GM21515 (cell line): ENCODE measurements around the gene DECR2.
"Not testable (repeated sequence)": the region's sequence is repeated elsewhere in the genome, so short reads cannot be mapped to it uniquely, and the experiment has no call there.

Source experiments
- ATAC-seq: cut with Tn5 transposase; IDR thresholded peaks from one replicate; pipeline ENCODE4 v1.9.1; 2021; ENCODE audit not compliant: unreplicated experiment

Gene DECR2

DNA sequence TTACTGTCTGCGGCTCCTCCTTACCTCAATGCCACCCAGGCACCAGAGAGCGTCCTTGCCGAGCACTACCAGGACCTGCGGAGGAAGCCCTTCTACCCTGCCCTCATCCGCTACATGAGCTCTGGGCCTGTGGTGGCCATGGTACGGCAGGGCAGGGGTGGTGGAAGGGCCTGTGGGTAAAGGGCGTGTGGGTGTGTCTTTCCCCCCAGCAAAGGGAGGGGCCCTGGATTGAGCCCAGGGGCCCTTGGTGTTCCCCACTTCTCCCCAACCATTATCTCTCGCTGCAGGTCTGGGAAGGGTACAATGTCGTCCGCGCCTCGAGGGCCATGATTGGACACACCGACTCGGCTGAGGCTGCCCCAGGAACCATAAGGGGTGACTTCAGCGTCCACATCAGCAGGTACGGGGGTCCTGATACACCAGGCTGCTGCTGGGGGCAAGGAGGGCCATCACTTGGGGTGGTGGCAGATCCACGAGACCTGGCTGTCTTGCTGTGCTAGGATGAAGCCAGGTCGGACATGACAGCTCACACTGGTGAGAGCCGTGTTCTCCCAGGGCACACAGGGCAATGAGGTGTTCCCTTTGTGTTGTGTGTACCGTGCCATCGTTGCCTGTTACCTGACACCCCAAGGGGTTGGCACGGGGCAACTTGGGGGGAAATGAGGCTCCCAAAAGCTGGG lies 2.2 kb upstream of the DECR2 start:
- ATAC-seq: no peak

DNA sequence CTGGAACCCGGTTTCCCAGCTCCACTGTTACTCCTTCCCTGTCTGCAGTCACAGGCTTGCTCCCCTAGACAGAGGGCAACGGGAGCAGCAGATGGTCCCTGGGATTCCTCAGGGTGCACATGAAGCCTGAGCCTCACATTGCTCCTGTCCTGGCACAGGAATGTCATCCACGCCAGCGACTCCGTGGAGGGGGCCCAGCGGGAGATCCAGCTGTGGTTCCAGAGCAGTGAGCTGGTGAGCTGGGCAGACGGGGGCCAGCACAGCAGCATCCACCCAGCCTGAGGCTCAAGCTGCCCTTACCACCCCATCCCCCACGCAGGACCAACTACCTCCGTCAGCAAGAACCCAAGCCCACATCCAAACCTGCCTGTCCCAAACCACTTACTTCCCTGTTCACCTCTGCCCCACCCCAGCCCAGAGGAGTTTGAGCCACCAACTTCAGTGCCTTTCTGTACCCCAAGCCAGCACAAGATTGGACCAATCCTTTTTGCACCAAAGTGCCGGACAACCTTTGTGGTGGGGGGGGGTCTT lies 1.6 kb upstream of the DECR2 start:
- no peak for ATAC-seq

DNA sequence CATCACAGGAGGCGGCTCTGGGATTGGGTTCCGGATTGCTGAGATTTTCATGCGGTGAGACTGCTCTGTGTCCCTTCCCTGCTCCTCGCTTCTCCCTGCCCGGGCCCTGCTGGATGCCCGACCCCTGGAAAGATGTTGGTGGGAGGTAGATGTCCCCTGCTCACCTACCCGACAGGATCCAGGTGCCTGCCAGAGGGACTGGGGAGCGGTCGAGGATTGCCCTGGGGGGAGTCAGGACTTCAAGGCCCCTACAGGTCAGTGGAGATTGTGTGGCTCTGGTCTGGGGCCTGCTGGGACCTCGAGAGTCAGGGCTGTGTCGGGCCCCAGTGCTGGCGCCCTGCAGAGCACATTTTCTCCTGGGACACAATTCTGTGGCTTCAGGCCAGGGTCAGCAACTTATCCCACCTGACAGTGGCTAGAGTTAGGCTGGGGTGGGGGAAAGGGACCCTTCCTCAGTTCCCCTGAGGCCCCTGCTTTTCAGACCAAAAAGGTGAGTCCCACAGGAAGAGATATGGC lies 3.3 kb downstream of the DECR2 start:
- no peak for ATAC-seq

DNA sequence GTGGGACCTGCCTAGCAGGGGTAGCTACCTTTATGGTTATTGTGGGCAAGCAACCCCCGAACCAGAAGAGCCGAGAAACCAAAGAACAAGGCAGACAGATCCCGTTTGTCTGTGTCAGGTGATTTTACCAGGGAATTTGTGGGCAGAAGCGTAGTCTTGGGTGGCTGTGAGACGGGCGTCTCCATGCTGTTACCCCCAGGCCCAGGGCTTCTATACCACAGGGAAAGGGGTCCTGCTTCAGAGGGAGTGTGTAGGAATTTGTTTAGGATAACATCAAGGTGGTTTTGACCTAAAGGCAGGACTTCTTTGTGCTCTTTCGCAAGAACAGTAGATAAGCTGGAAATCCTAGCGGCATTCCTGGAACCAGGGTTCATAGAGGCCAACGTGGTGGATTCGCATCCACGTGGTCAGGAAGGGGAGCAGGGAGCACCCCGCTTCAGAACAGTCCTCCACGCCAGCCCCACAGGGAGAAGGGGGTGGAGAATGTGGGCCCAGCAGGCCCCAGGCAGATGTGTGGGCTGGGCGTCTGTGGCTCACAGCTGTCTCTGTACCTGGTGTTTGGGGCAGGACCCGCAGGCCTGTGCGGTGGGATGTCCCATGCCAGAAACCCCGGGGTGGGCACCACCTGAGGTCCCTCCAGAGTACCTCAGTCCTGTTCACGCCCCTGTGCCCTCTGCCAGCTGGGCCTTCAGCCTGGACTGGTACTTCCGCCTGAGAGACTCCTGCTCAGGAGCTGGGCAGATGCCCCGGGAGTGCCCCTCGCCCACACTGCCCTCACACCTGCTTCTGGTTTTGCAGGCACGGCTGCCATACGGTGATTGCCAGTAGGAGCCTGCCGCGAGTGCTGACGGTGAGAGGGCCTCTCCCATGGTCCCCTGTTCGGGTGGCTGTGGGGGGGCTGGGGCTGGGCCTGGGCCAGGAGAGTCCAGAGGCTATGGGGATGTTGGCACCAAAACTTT lies 4.1 kb downstream of the DECR2 start:
- no peak for ATAC-seq

DNA sequence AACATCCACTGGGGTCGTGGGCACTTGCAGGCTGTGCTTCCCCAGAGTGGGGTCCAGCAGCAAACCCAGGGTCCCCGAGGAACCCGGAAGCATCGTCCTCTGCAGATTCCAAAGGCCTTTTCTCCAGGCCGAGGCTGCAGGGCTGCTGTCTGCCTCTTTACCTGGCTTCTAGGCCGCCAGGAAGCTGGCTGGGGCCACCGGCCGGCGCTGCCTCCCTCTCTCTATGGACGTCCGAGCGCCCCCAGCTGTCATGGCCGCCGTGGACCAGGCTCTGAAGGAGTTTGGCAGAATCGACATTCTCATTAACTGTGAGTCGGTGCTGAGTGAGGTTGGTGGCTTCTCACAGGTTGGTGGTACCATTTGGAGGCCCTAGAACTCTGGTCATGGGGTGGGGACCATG lies 5.6 kb downstream of the DECR2 start:
- ATAC-seq: no peak

DNA sequence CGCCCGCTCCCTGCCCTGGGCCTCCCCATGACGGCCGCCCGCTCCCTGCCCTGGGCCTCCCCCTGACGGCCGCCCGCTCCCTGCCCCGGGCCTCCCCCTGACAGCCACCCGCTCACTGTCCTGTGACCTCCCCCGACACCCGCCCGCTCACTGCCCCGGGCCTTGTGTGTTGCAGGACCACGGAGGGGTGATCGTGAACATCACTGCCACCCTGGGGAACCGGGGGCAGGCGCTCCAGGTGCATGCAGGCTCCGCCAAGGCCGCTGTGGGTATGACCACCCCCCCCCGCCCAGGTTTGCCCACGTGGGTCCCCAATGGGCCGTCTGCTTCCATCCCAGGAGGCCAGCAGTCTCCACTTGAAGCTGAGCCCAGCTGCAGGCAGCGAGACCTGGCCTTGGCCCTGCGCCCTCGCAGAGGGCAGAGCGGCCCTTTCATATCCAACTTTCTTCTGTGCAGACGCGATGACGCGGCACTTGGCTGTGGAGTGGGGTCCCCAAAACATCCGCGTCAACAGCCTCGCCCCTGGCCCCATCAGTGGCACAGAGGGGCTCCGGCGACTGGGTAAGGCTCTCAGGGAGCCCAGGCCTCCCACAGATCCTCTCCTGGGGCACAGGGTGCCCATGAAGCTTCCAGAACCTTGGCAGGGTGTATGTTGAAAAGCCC lies 9.0 kb downstream of the DECR2 start:
- ATAC-seq: no peak

DNA sequence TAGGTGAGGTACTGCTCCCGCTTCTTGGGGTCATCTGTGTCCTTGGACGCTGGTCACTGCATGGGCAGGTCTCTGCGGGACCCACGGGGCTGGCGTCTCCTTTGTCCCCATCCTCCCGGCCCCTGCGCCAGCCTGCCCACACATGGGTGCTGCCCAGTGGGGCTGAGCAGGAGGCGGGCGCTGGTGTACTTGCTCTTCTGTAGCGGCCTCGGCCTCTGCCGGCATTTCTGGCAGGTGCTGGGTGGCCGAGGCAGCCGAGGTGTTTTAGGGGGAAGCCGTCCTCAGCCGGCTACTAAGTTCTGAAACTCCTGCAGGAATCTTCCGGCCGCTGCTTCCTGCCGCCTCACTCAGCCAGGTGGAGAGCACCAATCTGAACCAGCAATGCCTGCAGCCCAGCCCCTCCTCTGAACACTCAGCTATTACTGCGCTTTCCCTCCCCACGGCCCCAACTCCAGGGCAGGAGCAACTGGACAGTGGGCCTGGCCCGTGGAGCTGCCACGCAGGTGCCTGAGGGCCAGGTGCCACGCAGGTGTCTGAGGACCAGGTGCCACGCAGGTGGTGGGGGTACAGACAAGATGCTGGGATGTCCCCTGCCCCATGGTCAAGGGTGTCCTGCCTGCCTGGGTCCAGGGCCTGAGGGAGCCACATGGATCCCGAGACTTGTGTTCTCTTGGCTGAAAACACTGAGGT lies 10.0 kb downstream of the DECR2 start:
- ATAC-seq: no peak

DNA sequence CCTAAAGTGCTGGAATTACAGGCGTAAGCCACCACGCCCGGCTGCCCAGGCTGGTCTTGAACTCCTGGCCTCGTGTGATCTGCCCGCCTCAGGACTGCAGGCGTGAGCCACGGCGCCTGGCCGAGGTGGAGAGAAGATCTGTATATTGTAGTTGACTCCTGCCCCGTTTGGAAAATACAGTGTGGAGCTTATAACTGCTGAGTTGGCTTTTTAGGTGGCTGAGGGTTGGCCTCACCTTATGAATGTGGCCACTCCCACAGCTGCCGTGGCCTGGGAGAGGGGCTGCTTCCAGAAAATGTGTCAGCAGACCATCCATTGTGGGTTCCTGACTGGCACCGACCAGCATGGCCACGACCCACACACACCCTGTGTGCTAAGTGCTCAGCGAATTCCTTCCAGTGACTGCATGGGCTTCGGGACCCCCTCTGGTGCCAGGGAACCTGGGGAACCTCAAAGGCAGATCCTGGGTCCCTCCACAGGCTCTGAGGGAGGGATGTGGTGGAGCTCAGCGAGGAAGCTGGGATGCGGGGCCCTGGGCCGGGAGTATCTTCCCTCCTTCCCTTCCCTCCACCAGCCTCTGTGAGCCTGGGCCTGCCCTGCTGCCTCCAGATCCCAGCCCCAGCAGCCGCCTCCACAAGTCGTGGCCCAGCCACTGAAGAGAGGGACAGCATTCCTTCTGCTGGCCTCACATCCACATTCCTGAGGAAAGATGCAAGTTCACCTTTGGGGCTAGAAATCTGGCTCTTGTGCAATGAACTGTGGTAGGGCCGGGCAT lies 12.9 kb downstream of the DECR2 start:
- no peak for ATAC-seq

DNA sequence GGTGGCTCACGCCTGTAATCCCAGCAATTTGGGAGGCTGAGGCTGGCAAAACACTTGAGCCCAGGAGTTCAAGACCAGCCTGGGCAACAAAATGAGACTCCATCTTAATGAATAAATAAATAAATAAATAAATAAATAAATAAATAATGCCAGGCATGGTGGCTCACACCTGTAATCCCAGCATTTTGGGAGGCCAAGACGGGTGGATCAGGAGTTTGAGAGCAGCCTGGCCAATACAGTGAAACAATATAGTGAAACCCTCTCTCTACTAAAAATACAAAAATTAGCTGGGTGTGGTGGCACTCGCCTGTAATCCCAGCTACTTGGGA lies 13.4 kb downstream of the DECR2 start:
- ATAC-seq: not testable (repeated sequence)

DNA sequence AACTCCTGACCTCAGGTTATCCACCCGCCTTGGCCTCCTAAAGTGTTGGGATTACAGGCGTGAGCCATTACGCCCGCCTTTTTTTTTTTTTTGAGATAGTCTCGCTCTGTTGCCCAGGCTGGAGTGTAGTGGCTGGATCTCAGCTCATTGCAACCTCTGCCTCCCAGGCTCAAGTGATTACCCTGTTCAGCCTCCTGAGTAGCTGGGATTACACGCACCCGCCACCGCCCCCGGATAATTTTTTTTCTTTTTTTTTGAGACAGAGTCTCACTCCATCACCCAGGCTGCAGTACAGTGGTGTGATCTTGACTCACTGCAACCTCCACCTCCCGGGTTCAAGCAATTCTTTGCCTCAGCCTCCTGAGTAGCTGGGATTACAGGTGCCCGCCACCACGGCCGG lies 20.5 kb downstream of the DECR2 start:
- not testable (repeated sequence) for ATAC-seq

DNA sequence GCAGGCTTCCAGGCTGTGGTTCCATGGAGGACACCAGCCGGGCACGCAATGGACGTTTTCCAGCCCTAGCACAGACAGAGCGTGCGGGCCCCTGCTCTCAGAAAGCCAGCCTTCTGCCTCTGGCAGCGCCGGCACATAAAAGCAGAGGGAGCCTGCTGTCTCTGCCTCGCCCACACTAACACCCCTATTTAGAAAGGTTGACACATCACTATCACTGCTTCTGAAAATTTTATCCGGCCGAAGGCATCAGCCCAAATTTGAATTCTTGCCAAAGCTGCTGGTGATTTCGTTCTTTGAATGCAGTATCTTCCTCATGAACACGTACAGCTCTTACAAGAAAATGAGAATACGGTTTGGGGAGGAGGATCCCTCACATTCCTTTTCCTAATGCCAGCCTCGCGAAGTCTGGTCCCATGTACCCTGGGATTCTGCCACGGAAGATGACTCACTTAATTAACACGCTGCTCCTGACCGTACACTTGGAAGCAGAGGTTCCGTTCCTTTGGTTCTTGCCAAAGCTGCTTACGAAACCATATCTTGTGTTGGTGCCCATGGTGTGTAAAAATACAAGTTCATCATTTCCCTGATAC lies 22.4 kb downstream of the DECR2 start:
- no peak for ATAC-seq

DNA sequence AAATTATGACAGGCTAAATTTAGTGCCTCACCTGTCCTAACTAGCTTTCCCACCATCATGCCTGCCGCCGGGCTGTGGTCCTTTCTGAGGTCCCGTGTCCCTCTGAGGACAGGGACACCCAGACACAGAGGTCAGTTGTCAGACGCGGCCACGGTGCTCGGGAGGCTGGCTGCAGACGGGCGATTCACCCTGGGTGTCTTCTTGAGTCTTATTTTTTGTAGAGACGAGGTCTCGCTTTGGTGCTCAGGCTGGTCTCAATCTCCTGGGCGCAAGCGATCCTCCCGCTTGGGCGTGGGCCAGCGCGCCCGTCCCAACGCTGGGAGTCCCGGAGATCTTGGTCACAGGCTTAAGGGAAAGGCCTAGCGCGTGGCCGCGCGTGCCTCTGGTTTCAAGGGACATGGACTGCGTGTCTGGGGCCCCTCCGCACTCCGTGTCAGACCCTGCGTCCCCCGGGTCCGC lies 23.0 kb downstream of the DECR2 start:
- ATAC-seq: no peak

DNA sequence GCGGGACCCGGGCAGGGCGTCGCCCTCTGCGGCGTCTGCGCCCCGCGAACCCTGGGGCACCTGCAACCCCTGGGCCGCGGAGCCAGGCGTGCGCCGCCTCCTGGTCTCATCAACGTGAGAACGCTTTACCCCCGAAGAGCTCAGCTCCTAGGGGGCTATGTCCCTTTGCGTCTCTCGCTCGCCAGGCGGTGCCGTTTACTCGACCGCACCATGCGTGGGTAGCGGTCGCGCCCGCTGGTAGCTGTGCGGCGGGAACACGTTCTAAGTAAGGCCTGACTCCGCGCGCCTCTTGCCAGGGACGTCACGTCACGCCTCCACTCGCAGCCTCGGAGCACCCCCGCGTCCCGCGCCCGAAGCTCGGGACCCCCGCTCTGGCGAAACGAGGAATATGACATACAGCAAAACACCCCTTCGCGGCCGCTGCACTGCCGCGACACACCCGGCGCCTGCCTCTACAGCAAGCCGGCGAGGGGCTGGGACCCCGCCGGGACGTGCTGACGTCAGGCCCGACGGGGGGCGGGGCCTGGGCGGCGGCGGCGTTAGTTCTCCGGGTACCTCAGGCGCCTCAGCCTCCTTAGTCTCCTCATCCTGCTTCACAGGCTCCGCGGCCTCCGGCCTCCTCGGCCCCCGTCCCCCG lies 23.5 kb downstream of the DECR2 start, which contains the start of gene RAB11FIP3:
RAB11FIP3 (plus strand) TSS at position 568 of the 637 bp plus-strand sequence. CDS start 358 bp downstream, outside the sequence.
- ATAC-seq: peak; percentile 77

DNA sequence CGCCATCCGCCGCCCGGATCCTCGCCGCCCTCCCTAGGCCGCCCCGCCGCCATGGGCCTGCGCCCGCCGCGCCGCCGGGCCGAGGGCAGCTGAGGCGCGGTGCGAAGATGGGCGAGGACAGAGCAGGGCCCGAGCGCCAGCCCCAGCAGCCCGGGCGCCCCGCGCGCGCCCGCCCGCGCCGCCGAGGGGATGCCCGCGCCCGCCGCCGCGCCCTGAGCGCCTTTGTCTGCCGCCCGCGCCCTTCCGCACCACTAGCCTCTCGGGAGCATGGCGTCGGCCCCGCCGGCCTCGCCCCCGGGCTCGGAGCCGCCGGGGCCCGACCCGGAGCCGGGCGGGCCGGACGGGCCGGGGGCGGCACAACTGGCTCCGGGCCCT lies 24.0 kb downstream of the DECR2 start:
- ATAC-seq: peak; percentile 35

DNA sequence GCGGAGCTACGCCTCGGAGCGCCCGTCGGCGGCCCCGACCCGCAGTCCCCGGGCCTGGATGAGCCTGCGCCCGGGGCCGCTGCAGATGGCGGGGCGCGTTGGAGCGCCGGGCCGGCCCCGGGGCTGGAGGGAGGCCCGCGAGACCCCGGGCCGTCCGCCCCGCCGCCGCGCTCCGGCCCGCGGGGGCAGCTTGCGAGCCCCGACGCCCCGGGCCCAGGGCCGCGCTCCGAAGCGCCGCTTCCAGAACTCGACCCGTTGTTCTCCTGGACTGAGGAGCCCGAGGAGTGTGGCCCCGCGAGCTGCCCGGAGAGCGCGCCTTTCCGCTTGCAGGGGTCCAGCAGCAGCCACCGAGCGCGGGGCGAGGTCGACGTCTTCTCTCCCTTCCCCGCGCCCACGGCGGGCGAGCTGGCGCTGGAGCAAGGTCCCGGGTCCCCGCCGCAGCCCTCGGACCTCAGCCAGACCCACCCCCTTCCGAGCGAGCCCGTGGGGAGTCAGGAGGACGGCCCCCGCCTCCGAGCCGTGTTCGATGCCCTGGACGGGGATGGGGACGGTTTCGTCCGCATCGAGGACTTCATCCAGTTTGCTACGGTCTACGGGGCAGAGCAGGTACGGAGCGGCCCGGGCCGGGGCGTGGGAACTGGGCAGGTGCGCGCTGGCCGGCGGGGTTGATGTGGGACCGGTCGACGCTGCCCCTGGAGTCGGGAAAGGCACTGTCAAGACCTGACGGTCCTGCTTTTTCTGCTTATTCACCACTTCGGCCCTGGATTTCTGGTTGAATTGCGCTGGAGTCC lies 24.6 kb downstream of the DECR2 start:
- ATAC-seq: peak; percentile 22

DNA sequence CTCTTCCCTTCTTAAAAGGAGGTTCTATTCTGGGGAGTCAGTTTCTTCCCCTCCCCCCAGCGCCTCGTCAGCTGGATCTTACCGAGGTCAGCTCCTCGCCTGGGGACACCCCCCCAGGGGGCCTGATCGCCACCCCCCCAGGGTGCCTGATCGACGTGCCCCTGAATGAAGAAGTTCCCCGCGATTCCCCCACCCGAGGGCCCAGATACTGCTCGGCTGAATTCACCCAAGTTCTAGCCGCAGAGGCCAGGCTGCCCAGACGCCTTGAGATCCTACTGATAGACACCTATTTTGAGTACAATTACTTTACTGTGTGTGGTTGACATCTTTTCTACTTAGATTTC lies 25.2 kb downstream of the DECR2 start:
- no peak for ATAC-seq

DNA sequence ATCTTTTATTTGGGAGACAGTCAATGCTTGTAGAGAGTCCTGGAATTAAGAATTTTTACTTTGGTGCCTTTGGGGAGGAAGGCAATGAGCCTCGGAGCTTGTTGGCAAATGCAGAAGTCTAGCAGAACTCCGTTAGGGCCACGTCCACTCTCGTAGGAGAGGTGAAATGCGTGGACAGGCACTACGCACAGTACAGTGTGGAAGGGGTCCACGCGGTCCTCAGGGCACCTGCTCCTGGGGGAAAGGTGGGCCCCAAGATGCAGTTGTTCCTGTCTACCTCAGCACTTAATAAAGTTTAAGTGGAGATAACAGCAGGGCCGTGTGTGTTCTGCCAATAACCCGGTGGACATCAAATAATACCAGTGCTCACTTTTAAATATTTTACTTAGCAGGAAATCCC lies 25.6 kb downstream of the DECR2 start:
- ATAC-seq: no peak

DNA sequence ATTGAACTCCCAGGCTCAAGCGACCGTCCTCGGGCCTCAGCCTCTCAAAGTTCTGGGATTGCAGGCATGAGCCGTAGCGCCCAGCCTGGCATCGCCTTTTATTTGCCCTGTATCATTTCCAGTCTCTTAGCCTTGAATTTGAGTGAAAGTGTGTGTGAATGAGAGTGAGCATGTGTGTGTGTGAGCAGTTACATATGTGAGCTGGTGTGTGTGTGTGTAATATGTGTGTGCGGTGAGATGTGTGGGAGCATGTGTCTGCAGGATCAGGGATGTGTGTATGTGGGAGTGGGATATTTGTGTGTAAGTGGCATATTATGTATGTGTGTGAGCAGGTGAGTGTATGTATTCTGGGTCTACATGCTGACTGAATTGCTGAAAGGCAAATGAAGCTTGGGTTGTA lies 29.2 kb downstream of the DECR2 start:
- no peak for ATAC-seq
